Endothelial cell of umbilical vein (primary cell): Measurements from ENCODE around the gene CCT5. TPM values are rescaled to one million over a fixed set of nuclear protein-coding genes. Genes with fewer than 3 reads are reported as not detected.

ENCODE experiments used
- BruUV-seq: library from RNA; stranded (reverse); fragments of 400-500 nt; replicated peaks from 2 replicates; lab custom pipeline; 2021; lab: Mats Ljungman, UMichigan
- CTCF ChIA-PET: fragments of 300-600, 350-600 bp; sonication (Branson Sonifier 250); formaldehyde crosslinking; loops from one replicate; lab custom pipeline; 2021; ENCODE audit warnings: antibody characterized with exemption, inconsistent platforms; lab: Charles Lee
- POLR2A ChIA-PET: fragments of 300-600, 350-600 bp; sonication (Branson Sonifier 250); formaldehyde crosslinking; loops from one replicate; lab custom pipeline; 2021; ENCODE audit warnings: antibody characterized with exemption, inconsistent platforms; lab: Charles Lee
- DNase-seq: peaks from one replicate; pipeline ENCODE4 v3.0.0-alpha.2; 2011; ENCODE audit warnings: low read depth, low spot score
- FAIRE-seq: peaks from 2 replicates; lab custom pipeline; 2011; peaks lifted over from hg19 to GRCh38; lab: Jason Lieb, UNC
- H2AFZ ChIP-seq: 2 replicates; pipeline ENCODE4 v1.6.0; 2012; ENCODE audit warnings: low read depth, low read length, control low read depth, inconsistent platforms
- H3K27ac ChIP-seq: 2 replicates; pipeline ENCODE4 v1.5.1; 2011; ENCODE audit warnings: low read depth, mild to moderate bottlenecking, control low read depth, low read length, moderate library complexity; ENCODE audit not compliant: insufficient read depth
- H3K27me3 ChIP-seq, 2 experiments: 2 replicates each; pipeline versions ENCODE4 v1.6.0 to v1.6.1; 2011; ENCODE audit warnings: low read length in 2 of 2, mixed read lengths in 1 of 2; ENCODE audit not compliant: control insufficient read depth in 2 of 2, insufficient read depth in 2 of 2
- H3K36me3 ChIP-seq, 2 experiments: 2 replicates in 1 of 2; 3 replicates in 1 of 2; pipeline ENCODE4 v1.5.1; 2011; ENCODE audit warnings: low read length in 2 of 2, mild to moderate bottlenecking in 1 of 2, moderate library complexity in 1 of 2; ENCODE audit not compliant: control insufficient read depth in 2 of 2, insufficient read depth in 2 of 2; ENCODE audit errors: extremely low read depth in 1 of 2
- H3K4me1 ChIP-seq: 3 replicates; pipeline ENCODE4 v1.5.1; 2011; ENCODE audit warnings: mild to moderate bottlenecking, low read length; ENCODE audit not compliant: control insufficient read depth, insufficient read depth; ENCODE audit errors: extremely low read depth
- H3K4me2 ChIP-seq: 2 replicates; pipeline ENCODE4 v1.6.1; 2011; ENCODE audit warnings: low read length, control low read depth, mixed read lengths; ENCODE audit not compliant: insufficient read depth
- H3K4me3 ChIP-seq, 3 experiments: fragments of 200-600 bp in 1 of 3; sonication (generic), shearing (Covaris generic) in 1 of 3; replicated peaks in 1 of 3; 2 replicates each; pipeline ENCODE4 v1.5.1; 2011 to 2016; ENCODE audit warnings: control low read depth in 3 of 3, low read length in 3 of 3, mild to moderate bottlenecking in 2 of 3, inconsistent platforms in 1 of 3, low read depth in 1 of 3, moderate library complexity in 1 of 3; ENCODE audit not compliant: insufficient read depth in 1 of 3
- H3K79me2 ChIP-seq: 2 replicates; pipeline ENCODE4 v1.6.0; 2012; ENCODE audit warnings: low read length, inconsistent platforms; ENCODE audit not compliant: control insufficient read depth, insufficient read depth
- H3K9ac ChIP-seq: replicated peaks from 2 replicates; pipeline ENCODE3; 2011; ENCODE audit warnings: low read length, control low read depth; ENCODE audit not compliant: insufficient read depth; ENCODE audit errors: extremely low read depth
- H3K9me1 ChIP-seq: replicated peaks from 3 replicates; pipeline ENCODE4 v1.6.0; 2011; ENCODE audit warnings: mild to moderate bottlenecking, low read length; ENCODE audit not compliant: control insufficient read depth, insufficient read depth; ENCODE audit errors: extremely low read depth
- H3K9me3 ChIP-seq: replicated peaks from 2 replicates; pipeline ENCODE4 v1.5.1; 2012; ENCODE audit warnings: low read length, inconsistent platforms; ENCODE audit not compliant: control insufficient read depth, insufficient read depth
- H4K20me1 ChIP-seq: replicated peaks from 2 replicates; pipeline ENCODE3; 2011; ENCODE audit warnings: mild to moderate bottlenecking, low read length; ENCODE audit not compliant: control insufficient read depth, insufficient read depth; ENCODE audit errors: extremely low read depth
- EZH2 ChIP-seq: IDR thresholded peaks from 2 replicates; pipeline ENCODE4 v1.6.1; 2012; ENCODE audit warnings: borderline replicate concordance, low read depth, mild to moderate bottlenecking, moderate library complexity, low read length, inconsistent platforms; ENCODE audit not compliant: severe bottlenecking
- FOS ChIP-seq: IDR thresholded peaks from 2 replicates; pipeline ENCODE4 v1.6.1; 2011; ENCODE audit warnings: mild to moderate bottlenecking, low read length, moderate library complexity, borderline replicate concordance; ENCODE audit not compliant: insufficient read depth
- GATA2 ChIP-seq: IDR thresholded peaks from 2 replicates; pipeline ENCODE4 v1.7.0; 2011; ENCODE audit warnings: low read depth, mild to moderate bottlenecking, moderate library complexity, mixed read lengths, low read length; ENCODE audit not compliant: insufficient read length, insufficient read depth
- JUN ChIP-seq: IDR thresholded peaks from 2 replicates; pipeline ENCODE4 v1.6.1; 2011; ENCODE audit warnings: borderline replicate concordance, low read depth; ENCODE audit not compliant: insufficient read length, insufficient read depth
- MYC ChIP-seq: IDR thresholded peaks from one replicate; pipeline ENCODE4 v1.6.1; 2011; ENCODE audit warnings: mild to moderate bottlenecking, low read depth, low read length
- POLR2A ChIP-seq: IDR thresholded peaks from 2 replicates; pipeline ENCODE4 v1.6.1; 2012; ENCODE audit warnings: low read depth, mild to moderate bottlenecking, control low read depth, low read length
- POLR2AphosphoS5 ChIP-seq: IDR thresholded peaks from 2 replicates; pipeline ENCODE4 v1.6.1; 2012; ENCODE audit warnings: low read depth, mild to moderate bottlenecking, control low read depth, low read length, moderate library complexity; ENCODE audit not compliant: insufficient read depth
- dilution Hi-C: fragments of 300-500 bp; cut with MboI; formaldehyde crosslinking; loops from one replicate; pipeline ENCODE4 v1.15.0; 2019; ENCODE audit warnings: low sequenced_read_pairs; ENCODE audit not compliant: extremely low pct_ligation_motif_present
- intact Hi-C: fragments of 100-400 bp; cut with micrococcal nuclease; formaldehyde crosslinking; loops from one replicate; pipeline ENCODE4 v1.10.0; 2022
- polyA plus RNA-seq, 4 experiments: library from polyadenylated mRNA; depleted of rRNA in 3 of 4; stranded (reverse) in 3 of 4; unstranded in 1 of 4; fragments of >200 nt; gene quantifications; 2 replicates each; pipeline versions ENCODE4 v1.2.1 to v1.2.3, GENCODE V29; 2011 to 2012; ENCODE audit warnings: missing spikeins in 1 of 4
- total RNA-seq: library from RNA; stranded (reverse); gene quantifications from 2 replicates; pipeline ENCODE4 v1.2.3, GENCODE V29; 2021
- TF ChIP-seq, protein P1 (sequence below), 2 donors: IDR thresholded peaks; 1 replicate in 1 of 2; 2 replicates in 1 of 2; pipeline ENCODE4 v1.5.1; 2011; ENCODE audit warnings: low read length in 2 of 2, mild to moderate bottlenecking in 2 of 2, moderate library complexity in 2 of 2, control low read depth in 1 of 2, inconsistent platforms in 1 of 2, low read depth in 1 of 2; ENCODE audit not compliant: insufficient read depth in 1 of 2; ENCODE audit errors: extremely low read depth in 1 of 2
- TF ChIP-seq, protein P2 (sequence below): IDR thresholded peaks from 2 replicates; pipeline ENCODE4 v1.6.1; 2011; ENCODE audit not compliant: insufficient read depth, insufficient read length

CCT5 gene
- total and polyA plus RNA-seq, 2 donors (not counting 3 experiments of a cell fraction or from before 2014, with no cell fraction given): 323 to 386 TPM

DNA sequence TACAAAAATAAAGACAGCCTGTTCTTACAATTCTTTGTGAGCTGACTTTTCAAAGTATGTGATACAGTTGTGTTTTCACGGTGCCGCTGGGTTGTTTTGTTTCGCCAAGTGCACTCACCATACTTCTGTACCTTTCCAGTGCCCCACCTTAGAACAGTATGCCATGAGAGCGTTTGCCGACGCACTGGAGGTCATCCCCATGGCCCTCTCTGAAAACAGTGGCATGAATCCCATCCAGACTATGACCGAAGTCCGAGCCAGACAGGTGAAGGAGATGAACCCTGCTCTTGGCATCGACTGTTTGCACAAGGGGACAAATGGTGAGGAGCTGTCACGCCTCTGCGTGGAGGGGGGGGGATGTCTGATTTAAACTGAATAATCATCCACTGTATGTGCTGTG lies 12.9 kb downstream of the CCT5 start:
- Histone ChIP-seq H3K9me3 (no peaks in the 10 kb centered on the region), H3K27me3 (no peaks in the 10 kb centered on the region), H2AFZ (no peak overlapping the region), H3K4me3 (no peak overlapping the region), H3K9me1 (no peaks in the 10 kb centered on the region), H3K79me2 (peaks cover 11% of the 10 kb centered on the region), H3K27ac (no peak overlapping the region), H3K4me1 (no peaks in the 10 kb centered on the region), H3K9ac (no peak overlapping the region), H4K20me1 (peaks cover 2% of the 10 kb centered on the region), H3K36me3 (peaks cover 45 to 50% of the 10 kb centered on the region in 2 experiments), H3K4me2 (no peak overlapping the region)
- TF ChIP-seq, protein P1, sequence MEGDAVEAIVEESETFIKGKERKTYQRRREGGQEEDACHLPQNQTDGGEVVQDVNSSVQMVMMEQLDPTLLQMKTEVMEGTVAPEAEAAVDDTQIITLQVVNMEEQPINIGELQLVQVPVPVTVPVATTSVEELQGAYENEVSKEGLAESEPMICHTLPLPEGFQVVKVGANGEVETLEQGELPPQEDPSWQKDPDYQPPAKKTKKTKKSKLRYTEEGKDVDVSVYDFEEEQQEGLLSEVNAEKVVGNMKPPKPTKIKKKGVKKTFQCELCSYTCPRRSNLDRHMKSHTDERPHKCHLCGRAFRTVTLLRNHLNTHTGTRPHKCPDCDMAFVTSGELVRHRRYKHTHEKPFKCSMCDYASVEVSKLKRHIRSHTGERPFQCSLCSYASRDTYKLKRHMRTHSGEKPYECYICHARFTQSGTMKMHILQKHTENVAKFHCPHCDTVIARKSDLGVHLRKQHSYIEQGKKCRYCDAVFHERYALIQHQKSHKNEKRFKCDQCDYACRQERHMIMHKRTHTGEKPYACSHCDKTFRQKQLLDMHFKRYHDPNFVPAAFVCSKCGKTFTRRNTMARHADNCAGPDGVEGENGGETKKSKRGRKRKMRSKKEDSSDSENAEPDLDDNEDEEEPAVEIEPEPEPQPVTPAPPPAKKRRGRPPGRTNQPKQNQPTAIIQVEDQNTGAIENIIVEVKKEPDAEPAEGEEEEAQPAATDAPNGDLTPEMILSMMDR (IDR thresholded peaks at IDR 0.05; ENCODE audit: extremely low read depth in 1 of 2, insufficient read depth in 1 of 2, low read depth in 1 of 2, low read length in 2 of 2): no peak
- no peak for TF ChIP-seq FOS
- TF ChIP-seq EZH2: no peak
- TF ChIP-seq, protein P2, sequence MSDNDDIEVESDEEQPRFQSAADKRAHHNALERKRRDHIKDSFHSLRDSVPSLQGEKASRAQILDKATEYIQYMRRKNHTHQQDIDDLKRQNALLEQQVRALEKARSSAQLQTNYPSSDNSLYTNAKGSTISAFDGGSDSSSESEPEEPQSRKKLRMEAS: no peak
- TF ChIP-seq GATA2: no peak
- TF ChIP-seq POLR2AphosphoS5: no peak
- no peak for TF ChIP-seq JUN
- TF ChIP-seq POLR2A: no peak
- TF ChIP-seq MYC: no peak
- ChIA-PET POLR2A (no interaction called here), CTCF (interaction anchor here (1.0 to 3.8 kb wide), 2 partner anchors 14 to 20 kb away, joined by 3 to 17 read pairs; no protein-coding TSS in a partner anchor)
- dilution Hi-C loops: loop anchor here (25.0 kb wide), 1 partner anchor 149 kb away; no protein-coding TSS in a partner anchor
- DNase-seq: no peak
- FAIRE-seq: no peak
- BruUV-seq: no TSS peak
- intact Hi-C loops: no loop called here
